Endothelial cell of umbilical vein (primary cell): ENCODE data around the gene GGA2. TPM values are rescaled to one million over a fixed set of nuclear protein-coding genes. Genes with fewer than 3 reads are reported as not detected.

Experiments
- polyA plus RNA-seq, 4 experiments: library from polyadenylated mRNA; depleted of rRNA in 3 of 4; stranded (reverse) in 3 of 4; unstranded in 1 of 4; fragments of >200 nt; gene quantifications; 2 replicates each; pipeline versions ENCODE4 v1.2.1 to v1.2.3, GENCODE V29; 2011 to 2012; ENCODE audit warnings: missing spikeins in 1 of 4
- small RNA-seq: library from RNA; depleted of rRNA; stranded (forward); fragments of <200 nt; gene quantifications from one replicate; pipeline ENCODE3, GENCODE V24; 2012; ENCODE audit warnings: low replicate concordance, low read depth; ENCODE audit not compliant: insufficient read depth, insufficient read length
- total RNA-seq: library from RNA; stranded (reverse); gene quantifications from 2 replicates; pipeline ENCODE4 v1.2.3, GENCODE V29; 2021

The GGA2 gene
- total and polyA plus RNA-seq, 2 donors (not counting 3 experiments of a cell fraction or from before 2014, with no cell fraction given) = 33.3 to 73.1 TPM

Small RNAs within 50 kb of the gene (small RNA-seq; reads per million reads assigned to genes)
- gene RF00072 = not detected

Other genes starting within 250 kb of the GGA2 start
- not detected in 2 replicates for gene SCNN1B, start 208.2 kb downstream of the GGA2 start, total RNA-seq
- gene SCNN1B, start 208.2 kb downstream of the GGA2 start, polyA plus RNA-seq = 0.03 TPM in 1 of 2 replicates, not detected in the other
- gene COG7, start 57.3 kb downstream of the GGA2 start, total RNA-seq = 20.7 and 24.1 TPM in 2 replicates
- gene COG7, start 57.3 kb downstream of the GGA2 start, polyA plus RNA-seq = 42.0 and 52.4 TPM in 2 replicates
- gene EARS2, start 46.9 kb upstream of the GGA2 start, total RNA-seq = 10.9 and 14.7 TPM in 2 replicates
- 21.6 and 32.1 TPM in 2 replicates for gene EARS2, start 46.9 kb upstream of the GGA2 start, polyA plus RNA-seq
- gene UBFD1, start 47.2 kb upstream of the GGA2 start, total RNA-seq = 64.8 and 69.9 TPM in 2 replicates
- gene UBFD1, start 47.2 kb upstream of the GGA2 start, polyA plus RNA-seq = 47.4 and 50.0 TPM in 2 replicates
- gene NDUFAB1, start 85.8 kb upstream of the GGA2 start, total RNA-seq = 109 and 112 TPM in 2 replicates
- 212 and 228 TPM in 2 replicates for gene NDUFAB1, start 85.8 kb upstream of the GGA2 start, polyA plus RNA-seq
- gene PALB2, start 130.8 kb upstream of the GGA2 start, total RNA-seq = 11.8 and 15.6 TPM in 2 replicates
- 4.1 and 5.1 TPM in 2 replicates for gene PALB2, start 130.8 kb upstream of the GGA2 start, polyA plus RNA-seq
- gene DCTN5, start 131.0 kb upstream of the GGA2 start, total RNA-seq = 80.8 and 83.5 TPM in 2 replicates
- gene DCTN5, start 131.0 kb upstream of the GGA2 start, polyA plus RNA-seq = 39.6 and 51.6 TPM in 2 replicates
- 100 and 109 TPM in 2 replicates for gene PLK1, start 168.4 kb upstream of the GGA2 start, total RNA-seq
- 94.9 and 111 TPM in 2 replicates for gene PLK1, start 168.4 kb upstream of the GGA2 start, polyA plus RNA-seq
- not detected in 2 replicates for gene ERN2, start 202.7 kb upstream of the GGA2 start, total RNA-seq
- 0.15 TPM in 1 of 2 replicates, not detected in the other for gene ERN2, start 202.7 kb upstream of the GGA2 start, polyA plus RNA-seq
- not detected in 2 replicates for gene CHP2, start 244.5 kb upstream of the GGA2 start, total RNA-seq
- not detected in 2 replicates for gene CHP2, start 244.5 kb upstream of the GGA2 start, polyA plus RNA-seq